CD14-positive monocyte (primary cell): ENCODE measurements around the gene API5. TPM values are rescaled to one million over a fixed set of nuclear protein-coding genes. Genes with fewer than 3 reads are reported as not detected.

Experiments
- DNase-seq, 3 donors: peaks; one replicate each; pipeline ENCODE4 v3.0.0-alpha.2; 2011 to 2022
- H2AFZ ChIP-seq: 2 replicates; pipeline ENCODE4 v1.6.0; 2012; ENCODE audit warnings: mild to moderate bottlenecking, low read depth, low read length, inconsistent platforms; ENCODE audit not compliant: insufficient read depth, poor library complexity, severe bottlenecking
- H3K27ac ChIP-seq, 2 donors: 1 replicate in 1 of 2; 2 replicates in 1 of 2; pipeline ENCODE4 v1.5.1; 2012 to 2013; ENCODE audit warnings: low read length in 2 of 2, control low read depth in 1 of 2, inconsistent platforms in 1 of 2, low read depth in 1 of 2, mild to moderate bottlenecking in 1 of 2
- H3K27me3 ChIP-seq, 2 donors: one replicate each; pipeline versions ENCODE4 v1.6.0 to v1.6.1; 2011 to 2013; ENCODE audit warnings: low read length in 2 of 2; ENCODE audit not compliant: control insufficient read depth in 2 of 2, insufficient read depth in 2 of 2
- H3K36me3 ChIP-seq, 2 donors: replicated peaks in 1 of 2; 1 replicate in 1 of 2; 2 replicates in 1 of 2; pipeline versions ENCODE4 v1.5.1 to v1.6.1; 2012 to 2013; ENCODE audit warnings: low read length in 2 of 2, control low read depth in 1 of 2, inconsistent platforms in 1 of 2, mild to moderate bottlenecking in 1 of 2; ENCODE audit not compliant: insufficient read depth in 2 of 2, control insufficient read depth in 1 of 2
- H3K4me1 ChIP-seq, 2 donors: 1 replicate in 1 of 2; 2 replicates in 1 of 2; pipeline versions ENCODE4 v1.5.1 to v1.6.1; 2012 to 2013; ENCODE audit warnings: low read length in 2 of 2, control low read depth in 1 of 2, inconsistent platforms in 1 of 2, mild to moderate bottlenecking in 1 of 2, moderate library complexity in 1 of 2; ENCODE audit not compliant: insufficient read depth in 2 of 2, control insufficient read depth in 1 of 2
- H3K4me2 ChIP-seq: replicated peaks from 2 replicates; pipeline ENCODE3; 2012; ENCODE audit warnings: low read length, moderate library complexity, mild to moderate bottlenecking; ENCODE audit not compliant: poor library complexity, severe bottlenecking; ENCODE audit errors: extremely low read depth
- H3K4me3 ChIP-seq, 3 experiments: fragments of 200-600 bp in 1 of 3; sonication (generic) in 1 of 3; replicated peaks in 1 of 3; 1 replicate in 2 of 3; 2 replicates in 1 of 3; pipeline ENCODE4 v1.5.1; 2011 to 2013; ENCODE audit warnings: low read length in 3 of 3, mild to moderate bottlenecking in 3 of 3, control low read depth in 2 of 3, low read depth in 2 of 3, inconsistent platforms in 1 of 3, moderate library complexity in 1 of 3
- H3K79me2 ChIP-seq: 2 replicates; pipeline ENCODE4 v1.6.0; 2012; ENCODE audit warnings: mild to moderate bottlenecking, control low read depth, inconsistent platforms, low read length, moderate library complexity; ENCODE audit not compliant: insufficient read depth
- H3K9ac ChIP-seq: 2 replicates; pipeline ENCODE4 v1.6.0; 2017; ENCODE audit warnings: low read length, mild to moderate bottlenecking; ENCODE audit not compliant: insufficient read depth, poor library complexity, severe bottlenecking
- H3K9me3 ChIP-seq, 2 donors: replicated peaks in 1 of 2; 1 replicate in 1 of 2; 2 replicates in 1 of 2; pipeline versions ENCODE4 v1.5.1 to v1.6.1; 2012 to 2013; ENCODE audit warnings: low read length in 2 of 2, control low read depth in 1 of 2; ENCODE audit not compliant: control insufficient read depth in 1 of 2, insufficient read depth in 1 of 2
- H4K20me1 ChIP-seq: 2 replicates; pipeline ENCODE4 v1.6.0; 2012; ENCODE audit warnings: mild to moderate bottlenecking, low read length, control low read depth, moderate library complexity; ENCODE audit not compliant: insufficient read depth
- H3K27ac Mint-ChIP-seq, 7 donors: one replicate each; pipeline ENCODE4 v1.8.0; 2020; ENCODE audit warnings: mild to moderate bottlenecking in 7 of 7, mixed read lengths in 7 of 7, moderate library complexity in 6 of 7, inconsistent platforms in 2 of 7
- H3K27me3 Mint-ChIP-seq, 3 donors: one replicate each; pipeline ENCODE4 v1.8.0; 2021 to 2022; ENCODE audit warnings: low read depth in 3 of 3, mild to moderate bottlenecking in 3 of 3, mixed read lengths in 3 of 3, moderate library complexity in 3 of 3, inconsistent platforms in 1 of 3
- H3K36me3 Mint-ChIP-seq, 2 donors: one replicate each; pipeline ENCODE4 v1.8.0; 2020; ENCODE audit warnings: mixed read lengths in 2 of 2, inconsistent platforms in 1 of 2, mild to moderate bottlenecking in 1 of 2
- H3K4me1 Mint-ChIP-seq: one replicate; pipeline ENCODE4 v1.8.0; 2020; ENCODE audit warnings: mild to moderate bottlenecking, mixed read lengths
- H3K4me3 Mint-ChIP-seq, 2 donors: one replicate each; pipeline ENCODE4 v1.8.0; 2020; ENCODE audit warnings: mild to moderate bottlenecking in 2 of 2, mixed read lengths in 2 of 2, moderate library complexity in 1 of 2
- H3K9me3 Mint-ChIP-seq, 7 donors: one replicate each; pipeline ENCODE4 v1.8.0; 2020 to 2022; ENCODE audit warnings: mixed read lengths in 7 of 7, mild to moderate bottlenecking in 6 of 7, moderate library complexity in 6 of 7, inconsistent platforms in 2 of 7
- CTCF ChIP-seq: fragments of 200-600 bp; IDR thresholded peaks from one replicate; pipeline ENCODE4 v1.8.0; 2022; ENCODE audit warnings: antibody characterized with exemption, mild to moderate bottlenecking
- WGBS: methylation state at CpG from one replicate; pipeline ENCODE4 v1.1.5; 2013; ENCODE audit warnings: missing lambda C conversion rate; ENCODE audit not compliant: insufficient coverage; 5-methylcytosine and 5-hydroxymethylcytosine counted together
- intact Hi-C, 2 donors: fragments of 100-400 bp; cut with micrococcal nuclease; formaldehyde crosslinking; loops; one replicate each; pipeline versions ENCODE4 v1.15.0 to v1.15.1; 2023
- polyA plus RNA-seq, 3 donors: library from polyadenylated mRNA; depleted of rRNA in 1 of 3; unstranded in 2 of 3; stranded (reverse) in 1 of 3; fragments of 300-500 nt in 2 of 3; fragments of >200 nt in 1 of 3; fragmentation: Illumina TruSeq in 2 of 3; gene quantifications; 1 replicate in 2 of 3; 2 replicates in 1 of 3; pipeline ENCODE4 v1.2.3, GENCODE V29; 2012 to 2021

The API5 gene
- polyA plus RNA-seq, 3 donors: 17.1 to 84.0 (median 65.9) TPM

- intact Hi-C loops: no loop called here
- Histone ChIP-seq H4K20me1 (no peaks in the 10 kb centered on the region), H3K4me3 (no peak overlapping the region), H3K79me2 (no peaks in the 10 kb centered on the region), H3K27ac (no peak overlapping the region), H3K36me3 (no peaks in the 10 kb centered on the region), H3K4me1 (no peaks in the 10 kb centered on the region), H2AFZ (no peak overlapping the region), H3K9ac (no peak overlapping the region), H3K27me3 (no peaks in the 10 kb centered on the region), H3K9me3 (no peaks in the 10 kb centered on the region), H3K4me2 (no peak overlapping the region)
- H3K27me3 Mint-ChIP-seq: peaks cover 0 to 3% (median 3%) of the 10 kb centered on the region in 3 donors
- peak in 2 of 3 donors; percentile 13 to 14 for DNase-seq
- WGBS: 43% methylated on average over 7 of the region's 19 CpGs
- no peaks in the 10 kb centered on the region for H3K36me3 Mint-ChIP-seq
- no peak overlapping the region for H3K27ac Mint-ChIP-seq
- no peak overlapping the region for H3K4me3 Mint-ChIP-seq
- no peaks in the 10 kb centered on the region for H3K4me1 Mint-ChIP-seq
- peak; percentile 88 for TF ChIP-seq CTCF
- H3K9me3 Mint-ChIP-seq: no peaks in the 10 kb centered on the region
Observed at GRCh38 chr11:43282607-43283440, 29.0 kb upstream of the API5 start.

- H3K79me2 ChIP-seq: no peaks in the 10 kb centered on the region
- H3K36me3 Mint-ChIP-seq: no peaks in the 10 kb centered on the region
- intact Hi-C loops: no loop called here
- 100% methylated on average over 1 of the region's 4 CpGs for WGBS
- no peaks in the 10 kb centered on the region for H3K4me1 ChIP-seq
- no peak overlapping the region for H3K9ac ChIP-seq
- H3K4me1 Mint-ChIP-seq: no peaks in the 10 kb centered on the region
- H3K27ac ChIP-seq: no peak overlapping the region
- TF ChIP-seq CTCF: no peak
- no peak overlapping the region for H3K4me3 Mint-ChIP-seq
- no peak for DNase-seq
- peaks cover 3 to 8% (median 7%) of the 10 kb centered on the region in 3 donors for H3K27me3 Mint-ChIP-seq
- H3K9me3 ChIP-seq: no peaks in the 10 kb centered on the region
- no peak overlapping the region for H3K4me3 ChIP-seq
- H4K20me1 ChIP-seq: no peaks in the 10 kb centered on the region
- H3K36me3 ChIP-seq: no peaks in the 10 kb centered on the region
- H2AFZ ChIP-seq: no peak overlapping the region
- peaks cover 0 to 5% (median 0%) of the 10 kb centered on the region in 7 donors for H3K9me3 Mint-ChIP-seq
- no peaks in the 10 kb centered on the region for H3K27me3 ChIP-seq
- no peak overlapping the region for H3K4me2 ChIP-seq
- no peak overlapping the region for H3K27ac Mint-ChIP-seq
Observed at GRCh38 chr11:43285826-43286225, 26.0 kb upstream of the API5 start.
